ENCODE results near the gene DIPK2B.

The DIPK2B gene

GRCh38 chrX:45200741-45201234 lies at the start of gene DIPK2B:
DIPK2B (minus strand) TSS chrX:45200876; CDS start chrX:45200826, 50 bp downstream.
- no peak for DNase-seq

GRCh38 chrX:45240301-45240700 lies 39.6 kb upstream of the DIPK2B start:
- DNase-seq: no peak

- no peak for DNase-seq
Observed at GRCh38 chrX:45238489-45238888, 37.8 kb upstream of the DIPK2B start.

- no peak for DNase-seq
Observed at GRCh38 chrX:45233531-45233930, 32.9 kb upstream of the DIPK2B start.

- no peak for DNase-seq
Observed at GRCh38 chrX:45232139-45232538, 31.5 kb upstream of the DIPK2B start.

- no peak for DNase-seq
Observed at GRCh38 chrX:45230410-45230809, 29.7 kb upstream of the DIPK2B start.

- no peak for DNase-seq
Observed at GRCh38 chrX:45229348-45229747, 28.7 kb upstream of the DIPK2B start.

GRCh38 chrX:45228126-45228525 lies 27.4 kb upstream of the DIPK2B start:
- DNase-seq: no peak

GRCh38 chrX:45208121-45208856 lies 7.6 kb upstream of the DIPK2B start:
- no peak for DNase-seq

GRCh38 chrX:45202171-45202570 lies 1.5 kb upstream of the DIPK2B start:
- DNase-seq: no peak

- DNase-seq: no peak
Observed at GRCh38 chrX:45198706-45199105, 2.0 kb downstream of the DIPK2B start.

GRCh38 chrX:45198301-45198700 lies 2.4 kb downstream of the DIPK2B start:
- no peak for DNase-seq

- DNase-seq: no peak
Observed at GRCh38 chrX:45196701-45197100, 4.0 kb downstream of the DIPK2B start.

GRCh38 chrX:45191820-45192409 lies 8.8 kb downstream of the DIPK2B start:
- DNase-seq: no peak

GRCh38 chrX:45191383-45191782 lies 9.3 kb downstream of the DIPK2B start:
- DNase-seq: no peak

- DNase-seq: no peak
Observed at GRCh38 chrX:45187731-45188130, 12.9 kb downstream of the DIPK2B start.

- DNase-seq: no peak
Observed at GRCh38 chrX:45186643-45187026, 14.0 kb downstream of the DIPK2B start.

GRCh38 chrX:45184211-45184610 lies 16.5 kb downstream of the DIPK2B start:
- DNase-seq: no peak

GRCh38 chrX:45172890-45173289 lies 27.8 kb downstream of the DIPK2B start:
- DNase-seq: no peak

GRCh38 chrX:45166781-45167180 lies 33.9 kb downstream of the DIPK2B start:
- DNase-seq: no peak

GRCh38 chrX:45165726-45166125 lies 35.0 kb downstream of the DIPK2B start:
- no peak for DNase-seq

- DNase-seq: no peak
Observed at GRCh38 chrX:45164995-45165394, 35.7 kb downstream of the DIPK2B start.

- no peak for DNase-seq
Observed at GRCh38 chrX:45164021-45164621, 36.6 kb downstream of the DIPK2B start.

- DNase-seq: no peak
Observed at GRCh38 chrX:45157647-45158046, 43.0 kb downstream of the DIPK2B start.
